ENCODE results near the gene SYT1. TPM values are rescaled to one million over a fixed set of nuclear protein-coding genes. Genes with fewer than 3 reads are reported as not detected.

SYT1 gene
- total and polyA plus RNA-seq, 8 donors = under 0.01 to 11.4 (median 0.88) TPM

DNA sequence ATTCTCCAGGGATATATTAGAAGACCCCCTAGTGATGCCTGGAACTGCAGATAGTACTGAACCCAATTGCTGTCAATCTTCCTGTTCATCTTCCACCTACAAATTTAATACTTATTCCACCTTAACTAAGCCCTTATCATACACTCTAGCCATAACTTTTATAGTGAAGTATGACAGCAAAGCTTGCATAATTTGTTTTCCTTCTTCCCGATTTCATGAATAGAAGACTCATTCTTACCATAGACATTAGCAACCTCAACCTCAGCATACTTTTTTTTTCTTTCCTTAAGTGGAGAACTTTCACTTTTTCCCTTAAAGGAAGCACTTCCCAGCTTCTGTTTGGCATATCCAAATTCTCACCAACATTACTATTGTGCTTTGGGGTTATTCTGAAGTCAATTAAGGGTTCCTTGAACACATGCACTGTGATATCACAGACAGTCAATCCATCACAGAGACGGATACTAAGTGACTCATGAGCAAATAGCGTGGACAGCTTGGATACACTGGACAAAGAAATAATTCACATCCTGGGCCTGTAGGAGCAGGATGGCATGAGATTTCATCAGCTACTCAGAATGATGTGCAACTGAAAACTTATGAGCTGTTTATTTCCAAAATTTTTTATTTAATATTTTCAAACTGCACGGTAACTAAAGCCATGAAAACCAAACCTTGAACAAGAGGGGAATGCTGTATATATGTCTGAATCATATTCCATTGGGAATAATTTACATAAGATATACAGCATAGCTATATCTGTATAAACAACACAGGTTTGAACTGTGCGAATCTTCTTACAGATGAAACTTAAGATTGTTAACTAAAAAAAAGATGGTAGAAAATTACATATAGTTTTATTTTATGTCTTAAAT, 63.9 kb downstream of the SYT1 start:
- no peaks in the 10 kb centered on the region for H3K27me3 ChIP-seq
- H3K9me3 ChIP-seq = no peaks in the 10 kb centered on the region
- TF ChIP-seq EP300 (IDR thresholded peaks at IDR 0.05) = no peak
- TF ChIP-seq POLR2A (IDR thresholded peaks at IDR 0.05) = no peak
- TF ChIP-seq POLR2AphosphoS5 (IDR thresholded peaks at IDR 0.05) = no peak
- TF ChIP-seq, protein P1, sequence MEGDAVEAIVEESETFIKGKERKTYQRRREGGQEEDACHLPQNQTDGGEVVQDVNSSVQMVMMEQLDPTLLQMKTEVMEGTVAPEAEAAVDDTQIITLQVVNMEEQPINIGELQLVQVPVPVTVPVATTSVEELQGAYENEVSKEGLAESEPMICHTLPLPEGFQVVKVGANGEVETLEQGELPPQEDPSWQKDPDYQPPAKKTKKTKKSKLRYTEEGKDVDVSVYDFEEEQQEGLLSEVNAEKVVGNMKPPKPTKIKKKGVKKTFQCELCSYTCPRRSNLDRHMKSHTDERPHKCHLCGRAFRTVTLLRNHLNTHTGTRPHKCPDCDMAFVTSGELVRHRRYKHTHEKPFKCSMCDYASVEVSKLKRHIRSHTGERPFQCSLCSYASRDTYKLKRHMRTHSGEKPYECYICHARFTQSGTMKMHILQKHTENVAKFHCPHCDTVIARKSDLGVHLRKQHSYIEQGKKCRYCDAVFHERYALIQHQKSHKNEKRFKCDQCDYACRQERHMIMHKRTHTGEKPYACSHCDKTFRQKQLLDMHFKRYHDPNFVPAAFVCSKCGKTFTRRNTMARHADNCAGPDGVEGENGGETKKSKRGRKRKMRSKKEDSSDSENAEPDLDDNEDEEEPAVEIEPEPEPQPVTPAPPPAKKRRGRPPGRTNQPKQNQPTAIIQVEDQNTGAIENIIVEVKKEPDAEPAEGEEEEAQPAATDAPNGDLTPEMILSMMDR (IDR thresholded peaks at IDR 0.05) = no peak
- H3K4me1 ChIP-seq = no peaks in the 10 kb centered on the region
- intact Hi-C loops (cut with DNase I; ENCODE audit: low total_unique reads) = no loop called here
- H3K27ac ChIP-seq = no peak overlapping the region
- no peak overlapping the region for H3K4me3 ChIP-seq
- no peak for DNase-seq
- no peaks in the 10 kb centered on the region for H3K36me3 ChIP-seq
- WGBS, 5 donors = 65 to 78% (median 76%) methylated on average over 5 of the region's 5 CpGs

DNA sequence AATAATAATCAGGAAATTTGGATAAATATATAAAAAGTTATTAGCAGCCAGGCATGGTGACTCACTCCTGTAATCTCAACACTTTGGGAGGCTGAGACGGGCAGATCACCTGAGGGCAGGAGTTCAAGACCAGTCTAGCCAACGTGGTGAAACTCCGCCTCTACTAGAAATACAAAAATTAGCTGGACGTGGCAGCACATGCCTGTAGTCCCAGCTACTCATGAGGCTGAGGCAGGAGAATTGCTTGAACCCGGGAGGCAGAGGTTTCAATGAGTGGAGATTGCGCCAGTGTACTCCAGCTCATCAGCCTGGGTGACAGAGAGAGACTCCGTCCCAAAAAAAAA, 64.5 kb downstream of the SYT1 start:
- 81 to 89% (median 87%) methylated on average over 7 of the region's 7 CpGs for WGBS, 5 donors
- no peak for DNase-seq
- H3K4me1 ChIP-seq = no peaks in the 10 kb centered on the region
- no peaks in the 10 kb centered on the region for H3K27me3 ChIP-seq
- intact Hi-C loops (cut with DNase I; ENCODE audit: low total_unique reads) = no loop called here
- H3K4me3 ChIP-seq = no peak overlapping the region
- no peaks in the 10 kb centered on the region for H3K9me3 ChIP-seq
- TF ChIP-seq POLR2A (IDR thresholded peaks at IDR 0.05) (no peak), EP300 (IDR thresholded peaks at IDR 0.05) (no peak), POLR2AphosphoS5 (IDR thresholded peaks at IDR 0.05) (no peak)
- TF ChIP-seq, protein P1 (IDR thresholded peaks at IDR 0.05) = no peak
- no peak overlapping the region for H3K27ac ChIP-seq
- H3K36me3 ChIP-seq = no peaks in the 10 kb centered on the region

DNA sequence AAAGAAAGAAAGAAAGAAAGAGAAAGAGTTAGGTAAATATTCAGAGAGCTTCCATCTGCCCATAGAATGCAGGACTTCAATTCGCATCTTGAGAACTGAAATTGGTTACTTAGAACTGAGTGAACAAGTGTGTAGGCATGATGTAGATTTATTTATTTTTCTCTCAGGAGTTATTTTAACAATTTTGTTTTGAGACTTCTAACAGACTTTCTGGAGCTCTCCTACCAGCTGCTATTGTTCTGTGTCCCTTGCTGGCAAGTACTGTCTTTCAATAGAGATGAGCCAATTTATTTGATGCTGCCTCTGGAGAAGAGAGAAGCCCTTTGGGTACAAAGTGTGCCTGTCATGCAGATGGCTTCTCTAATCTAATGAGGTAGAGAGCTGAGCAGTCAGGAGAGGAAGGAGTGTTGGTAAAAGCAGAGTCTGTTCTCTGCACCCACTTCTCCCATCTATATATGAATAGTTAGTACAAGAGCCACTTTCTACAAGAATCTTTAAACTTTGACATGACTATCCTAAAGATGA, 67.0 kb downstream of the SYT1 start:
- Histone ChIP-seq H3K36me3 (no peaks in the 10 kb centered on the region), H3K9me3 (no peaks in the 10 kb centered on the region), H3K4me1 (no peaks in the 10 kb centered on the region), H3K27ac (no peak overlapping the region), H3K4me3 (no peak overlapping the region), H3K27me3 (no peaks in the 10 kb centered on the region)
- 81 to 100% (median 90%) methylated on average over 1 of the region's 1 CpG for WGBS, 5 donors
- TF ChIP-seq EP300 (IDR thresholded peaks at IDR 0.05) = no peak
- TF ChIP-seq, protein P1 (IDR thresholded peaks at IDR 0.05) = no peak
- TF ChIP-seq POLR2A (IDR thresholded peaks at IDR 0.05) = no peak
- no peak for TF ChIP-seq POLR2AphosphoS5 (IDR thresholded peaks at IDR 0.05)
- DNase-seq = no peak
- intact Hi-C loops (cut with DNase I; ENCODE audit: low total_unique reads) = no loop called here

DNA sequence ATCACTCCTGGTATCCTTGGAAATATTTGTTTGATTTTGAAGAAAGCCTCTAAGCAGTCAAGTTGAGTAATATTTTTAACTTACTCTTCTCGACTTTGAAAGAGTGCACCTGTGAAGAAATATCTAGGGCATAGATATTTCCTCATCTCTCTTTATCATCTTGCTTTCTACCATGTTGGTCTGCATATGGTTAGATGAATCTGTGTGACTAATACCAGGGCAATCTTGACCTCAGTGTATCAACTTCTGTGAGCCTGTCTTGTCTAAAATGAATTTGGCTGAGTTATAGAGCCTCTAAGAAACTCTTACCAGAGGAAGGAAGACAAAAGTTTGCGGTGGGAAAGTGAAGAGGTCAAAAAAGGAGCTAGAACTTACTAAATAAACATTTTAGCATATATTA, 68.4 kb downstream of the SYT1 start:
- no peaks in the 10 kb centered on the region for H3K27me3 ChIP-seq
- H3K36me3 ChIP-seq = no peaks in the 10 kb centered on the region
- intact Hi-C loops (cut with DNase I; ENCODE audit: low total_unique reads) = no loop called here
- no peak overlapping the region for H3K27ac ChIP-seq
- no peak overlapping the region for H3K4me3 ChIP-seq
- TF ChIP-seq, protein P1 (IDR thresholded peaks at IDR 0.05) = no peak
- TF ChIP-seq POLR2A (IDR thresholded peaks at IDR 0.05) (no peak), POLR2AphosphoS5 (IDR thresholded peaks at IDR 0.05) (no peak), EP300 (IDR thresholded peaks at IDR 0.05) (no peak)
- 67 to 86% (median 82%) methylated on average over 2 of the region's 2 CpGs for WGBS, 5 donors
- no peaks in the 10 kb centered on the region for H3K4me1 ChIP-seq
- no peaks in the 10 kb centered on the region for H3K9me3 ChIP-seq
- DNase-seq = no peak
